Measurements from ENCODE around the gene C2orf76.

C2orf76 gene

GRCh38 chr2:119333360-119333759 lies 33.3 kb downstream of the C2orf76 start:
- no peak for DNase-seq

GRCh38 chr2:119332953-119333352 lies 33.7 kb downstream of the C2orf76 start:
- DNase-seq, result no peak

GRCh38 chr2:119327431-119327830 lies 39.2 kb downstream of the C2orf76 start:
- no peak for DNase-seq

GRCh38 chr2:119326938-119327337 lies 39.7 kb downstream of the C2orf76 start:
- no peak for DNase-seq

GRCh38 chr2:119324685-119325270 lies 41.9 kb downstream of the C2orf76 start:
- no peak for DNase-seq

- DNase-seq, result no peak
Observed at GRCh38 chr2:119323459-119323858, 43.2 kb downstream of the C2orf76 start.

- no peak for DNase-seq
Observed at GRCh38 chr2:119319593-119319992, 47.0 kb downstream of the C2orf76 start.

GRCh38 chr2:119317554-119317953 lies 49.1 kb downstream of the C2orf76 start:
- no peak for DNase-seq

GRCh38 chr2:119316066-119316465 lies 50.6 kb downstream of the C2orf76 start:
- DNase-seq, result no peak

- DNase-seq, result no peak
Observed at GRCh38 chr2:119315241-119315925, 51.3 kb downstream of the C2orf76 start.

- DNase-seq, result no peak
Observed at GRCh38 chr2:119311831-119312230, 54.8 kb downstream of the C2orf76 start.

GRCh38 chr2:119311371-119311770 lies 55.3 kb downstream of the C2orf76 start:
- DNase-seq, result no peak

GRCh38 chr2:119308793-119309330 lies 57.8 kb downstream of the C2orf76 start:
- no peak for DNase-seq

GRCh38 chr2:119307419-119308140 lies 59.1 kb downstream of the C2orf76 start:
- DNase-seq, result no peak

GRCh38 chr2:119306196-119306590 lies 60.4 kb downstream of the C2orf76 start:
- DNase-seq, result no peak

GRCh38 chr2:119305497-119306195 lies 61.0 kb downstream of the C2orf76 start:
- DNase-seq, result no peak

- DNase-seq, result no peak
Observed at GRCh38 chr2:119304847-119305246, 61.8 kb downstream of the C2orf76 start.

GRCh38 chr2:119301413-119301812 lies 65.2 kb downstream of the C2orf76 start:
- no peak for DNase-seq

GRCh38 chr2:119295688-119296375 lies 70.8 kb downstream of the C2orf76 start:
- no peak for DNase-seq

GRCh38 chr2:119294671-119295070 lies 72.0 kb downstream of the C2orf76 start:
- DNase-seq, result no peak

GRCh38 chr2:119293900-119294299 lies 72.7 kb downstream of the C2orf76 start:
- no peak for DNase-seq

- DNase-seq, result no peak
Observed at GRCh38 chr2:119293254-119293653, 73.4 kb downstream of the C2orf76 start.

- no peak for DNase-seq
Observed at GRCh38 chr2:119292226-119292625, 74.4 kb downstream of the C2orf76 start.
